Glomerular visceral epithelial cell (primary cell): Measurements from ENCODE around the gene TNFRSF12A.
"Not testable (repeated sequence)": the region's sequence is repeated elsewhere in the genome, so short reads cannot be mapped to it uniquely, and the experiment has no call there.

ENCODE experiments used
- DNase-seq: peaks from one replicate; pipeline ENCODE4 v3.0.0-alpha.2; 2016; ENCODE audit errors: extremely low spot score

The TNFRSF12A gene

DNA sequence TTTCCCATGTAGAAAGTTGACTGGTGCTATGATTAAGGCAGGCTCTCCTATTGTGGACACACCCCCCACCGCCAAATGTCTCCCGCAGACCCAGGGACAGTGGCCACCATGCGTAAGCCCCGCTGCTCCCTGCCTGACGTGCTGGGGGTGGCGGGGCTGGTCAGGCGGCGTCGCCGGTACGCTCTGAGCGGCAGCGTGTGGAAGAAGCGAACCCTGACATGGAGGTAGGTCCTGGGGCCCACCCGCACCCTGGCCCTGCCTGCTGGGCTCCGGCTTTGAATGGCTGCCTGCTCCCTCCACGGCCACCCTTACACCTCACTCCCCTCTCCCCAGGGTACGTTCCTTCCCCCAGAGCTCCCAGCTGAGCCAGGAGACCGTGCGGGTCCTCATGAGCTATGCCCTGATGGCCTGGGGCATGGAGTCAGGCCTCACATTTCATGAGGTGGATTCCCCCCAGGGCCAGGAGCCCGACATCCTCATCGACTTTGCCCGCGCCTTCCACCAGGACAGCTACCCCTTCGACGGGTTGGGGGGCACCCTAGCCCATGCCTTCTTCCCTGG, 29.8 kb downstream of the TNFRSF12A start:
- no peak for DNase-seq

DNA sequence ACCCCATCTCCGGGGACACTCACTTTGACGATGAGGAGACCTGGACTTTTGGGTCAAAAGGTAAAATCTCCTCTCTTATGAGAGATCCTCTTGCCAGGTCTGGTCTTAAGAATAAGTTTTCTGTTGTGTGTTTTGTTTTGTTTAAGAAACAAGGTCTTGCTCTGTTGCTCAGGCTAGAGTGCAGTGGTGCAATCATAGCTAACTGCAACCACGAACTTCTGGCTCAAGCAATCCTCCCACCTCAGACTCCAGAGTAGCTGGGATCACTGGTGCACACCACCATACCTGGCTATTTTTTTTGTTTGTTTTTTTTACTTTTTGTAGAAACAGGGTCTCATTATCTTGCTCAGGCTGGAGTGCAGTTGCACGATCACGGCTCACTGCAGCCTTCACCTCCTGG, 30.3 kb downstream of the TNFRSF12A start:
- no peak for DNase-seq

DNA sequence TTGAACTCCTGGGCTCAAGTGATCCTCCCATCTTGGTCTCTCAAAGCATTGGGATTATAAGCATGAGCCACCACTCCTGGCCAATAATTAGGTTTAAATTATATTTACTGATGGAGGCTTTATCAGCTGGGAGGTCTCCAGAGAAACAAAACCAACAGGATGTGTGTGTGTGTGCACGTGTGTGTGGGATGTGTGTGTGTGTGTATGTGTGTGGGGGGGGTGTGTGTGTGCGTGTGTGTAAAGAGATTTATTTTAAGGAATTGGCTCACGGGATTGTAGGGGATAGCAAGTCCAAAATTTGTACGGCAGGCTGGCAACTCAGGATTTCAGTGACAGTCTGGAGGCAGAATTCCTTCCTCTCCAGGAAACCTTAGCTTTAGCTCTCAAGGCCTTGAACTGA, 30.8 kb downstream of the TNFRSF12A start:
- no peak for DNase-seq

DNA sequence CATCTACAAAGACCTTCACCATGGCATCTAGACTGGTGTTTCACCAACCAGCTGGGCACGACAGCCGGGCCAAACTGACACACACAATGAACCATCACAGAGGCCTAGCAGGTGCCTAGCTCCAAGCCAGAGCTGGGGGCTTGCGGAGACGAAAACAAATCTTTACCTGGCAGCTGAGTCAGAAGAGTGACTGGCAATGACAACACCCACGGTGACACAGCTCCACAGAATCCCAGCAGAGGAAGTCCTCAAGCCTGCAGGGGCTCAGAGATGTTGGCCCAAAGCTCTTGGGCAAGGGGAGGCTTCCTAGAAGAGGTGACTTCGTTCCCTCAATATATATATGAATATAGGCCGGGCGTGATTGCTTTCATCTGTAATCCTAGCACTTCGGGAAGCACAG, 31.3 kb downstream of the TNFRSF12A start:
- no peak for DNase-seq

DNA sequence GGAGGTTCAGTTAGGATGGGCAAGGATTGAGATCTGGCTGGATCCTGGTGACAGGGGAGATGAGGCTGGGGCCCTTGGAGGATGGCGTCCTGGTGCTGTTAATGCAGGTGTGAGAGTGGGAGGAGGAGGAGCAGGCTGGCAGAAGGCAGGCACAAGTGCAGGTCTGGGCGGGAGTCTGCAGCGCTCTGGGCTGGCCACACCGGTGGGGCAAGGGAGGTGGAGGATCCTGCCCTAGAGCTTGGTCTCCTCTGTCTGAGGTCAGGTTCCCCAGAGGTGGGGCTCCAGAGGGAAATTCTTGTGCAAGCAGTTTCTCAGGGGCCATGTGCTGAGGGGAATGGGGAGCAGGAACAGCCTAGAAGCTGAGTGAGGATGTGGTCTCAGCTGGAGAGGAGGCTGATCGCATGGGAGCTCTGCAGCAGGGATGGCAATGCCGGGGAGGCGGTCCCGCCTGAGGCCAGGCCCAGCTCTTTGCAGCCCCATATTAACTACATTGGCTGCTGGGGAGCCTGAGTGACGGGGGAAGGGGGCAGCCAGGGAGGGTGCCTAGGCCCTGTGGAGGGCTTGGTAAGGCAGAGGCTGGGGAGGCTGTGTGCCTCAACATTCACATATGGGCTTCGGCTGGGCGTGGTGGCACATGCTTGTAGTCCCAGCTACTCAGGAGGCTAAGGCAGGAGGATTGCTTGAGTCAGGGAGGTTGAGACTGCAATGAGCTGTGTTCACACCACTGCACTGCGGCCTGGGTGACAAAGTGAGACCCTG, 32.6 kb downstream of the TNFRSF12A start:
- not testable (repeated sequence) for DNase-seq

DNA sequence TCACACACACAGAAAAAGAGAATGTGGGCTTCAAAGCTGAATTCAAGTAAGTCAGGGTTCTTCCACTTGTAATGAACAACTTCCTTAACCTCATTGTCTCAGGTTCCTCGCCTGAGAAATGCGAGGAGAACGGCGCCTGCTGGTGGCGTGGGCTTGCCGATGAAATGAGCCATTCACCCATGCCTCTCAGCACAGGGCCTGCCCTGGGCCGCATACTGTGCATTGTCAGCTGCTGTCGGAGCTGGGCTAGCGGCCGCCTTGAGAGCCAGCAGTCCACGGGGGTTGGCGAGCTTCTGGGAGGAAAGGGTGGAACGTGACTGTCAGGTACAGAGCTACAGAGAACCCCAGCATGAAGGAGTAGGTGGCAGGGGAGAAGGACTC, 33.2 kb downstream of the TNFRSF12A start:
- DNase-seq, result not testable (repeated sequence)

DNA sequence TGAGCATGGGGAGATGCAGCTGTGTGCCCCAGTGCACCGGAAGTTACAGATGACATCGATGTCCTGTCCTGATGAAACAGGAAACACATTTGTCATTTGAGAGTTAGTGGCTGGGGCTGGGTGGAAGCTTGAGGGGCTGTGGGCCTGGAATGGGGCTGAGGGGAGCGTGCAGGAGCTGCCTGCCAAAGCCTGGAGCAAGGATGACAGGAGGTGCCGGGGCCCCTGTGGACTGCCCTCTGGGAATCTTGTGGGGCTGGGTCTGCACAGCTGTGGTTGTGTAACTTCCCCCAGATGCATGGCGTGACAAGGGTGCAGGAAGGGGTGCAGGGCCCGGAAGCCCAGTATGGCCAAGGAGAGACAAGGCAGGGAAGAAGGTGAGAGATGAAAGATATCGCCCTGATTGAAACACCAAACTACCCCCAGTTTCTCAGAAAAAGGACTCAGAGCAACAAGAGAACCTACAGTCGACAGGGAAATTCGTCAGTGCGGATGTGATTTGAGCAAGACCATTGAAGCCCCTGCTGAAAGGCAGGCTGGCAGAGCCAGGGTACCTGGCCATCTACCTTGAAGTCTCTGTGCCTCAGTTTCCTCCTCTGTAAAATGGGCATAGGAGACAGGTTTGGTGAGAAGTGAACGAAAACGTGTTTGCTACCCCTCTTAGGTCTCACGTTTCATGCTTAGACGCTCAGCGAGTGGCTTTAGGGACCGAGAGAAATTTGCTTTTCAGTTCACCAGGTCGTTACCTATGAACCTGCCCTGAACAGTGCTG, 35.0 kb downstream of the TNFRSF12A start:
- DNase-seq, result no peak

DNA sequence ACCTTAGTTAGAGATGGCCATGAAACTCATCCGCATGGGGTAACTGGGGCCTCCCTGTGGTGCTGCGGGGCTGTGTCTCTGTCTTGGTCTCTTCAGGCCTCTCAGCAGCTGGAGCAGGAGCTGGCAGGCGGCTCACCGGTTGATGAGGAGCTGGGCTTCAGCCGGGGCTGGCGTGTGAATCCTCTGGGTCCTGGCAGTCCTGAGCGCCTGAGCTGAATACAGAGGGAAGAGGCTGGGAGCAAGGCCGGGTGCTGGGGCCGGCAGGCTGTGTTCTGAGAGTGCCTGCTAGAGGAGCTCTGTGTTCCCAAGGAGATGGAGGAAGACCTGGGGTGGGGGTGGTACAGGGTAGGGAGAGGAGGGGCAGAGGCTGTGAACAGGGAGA, 35.6 kb downstream of the TNFRSF12A start:
- not testable (repeated sequence) for DNase-seq

DNA sequence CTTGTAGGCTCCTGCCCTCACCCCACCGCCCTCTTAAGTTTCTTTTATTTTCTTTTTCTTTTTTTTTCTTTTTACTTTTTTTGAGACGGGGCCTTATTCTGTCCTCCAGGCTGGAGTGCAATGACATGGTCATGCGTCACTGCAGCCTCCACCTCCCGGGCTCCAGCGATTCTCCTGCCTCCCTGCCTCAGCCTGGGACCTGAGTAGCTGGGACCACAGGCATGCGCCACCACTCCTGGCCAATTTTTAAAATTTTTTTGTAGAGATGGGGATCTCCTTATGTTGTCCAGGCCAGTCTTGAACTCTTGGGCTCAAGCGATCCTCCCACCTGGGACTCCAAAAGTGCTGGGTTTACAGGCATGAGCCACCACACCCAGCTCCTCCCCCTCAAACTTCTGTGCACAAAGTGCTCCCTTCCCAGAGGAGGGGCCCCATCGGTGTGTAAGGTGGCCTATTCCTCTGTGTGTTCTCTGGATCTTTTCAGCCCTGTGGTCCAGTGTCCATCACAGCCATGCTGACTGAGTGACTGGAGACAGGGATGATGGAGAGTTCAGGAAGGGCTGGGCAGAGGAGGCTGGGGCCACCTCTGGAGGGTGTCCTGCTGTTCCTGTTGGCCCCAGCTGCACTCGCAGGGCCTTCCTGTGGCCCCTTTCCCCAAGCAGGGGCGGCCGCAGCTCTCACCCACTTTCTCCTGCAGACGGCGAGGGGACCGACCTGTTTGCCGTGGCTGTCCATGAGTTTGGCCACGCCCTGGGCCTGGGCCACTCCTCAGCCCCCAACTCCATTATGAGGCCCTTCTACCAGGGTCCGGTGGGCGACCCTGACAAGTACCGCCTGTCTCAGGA, 36.4 kb downstream of the TNFRSF12A start:
- DNase-seq, result no peak

DNA sequence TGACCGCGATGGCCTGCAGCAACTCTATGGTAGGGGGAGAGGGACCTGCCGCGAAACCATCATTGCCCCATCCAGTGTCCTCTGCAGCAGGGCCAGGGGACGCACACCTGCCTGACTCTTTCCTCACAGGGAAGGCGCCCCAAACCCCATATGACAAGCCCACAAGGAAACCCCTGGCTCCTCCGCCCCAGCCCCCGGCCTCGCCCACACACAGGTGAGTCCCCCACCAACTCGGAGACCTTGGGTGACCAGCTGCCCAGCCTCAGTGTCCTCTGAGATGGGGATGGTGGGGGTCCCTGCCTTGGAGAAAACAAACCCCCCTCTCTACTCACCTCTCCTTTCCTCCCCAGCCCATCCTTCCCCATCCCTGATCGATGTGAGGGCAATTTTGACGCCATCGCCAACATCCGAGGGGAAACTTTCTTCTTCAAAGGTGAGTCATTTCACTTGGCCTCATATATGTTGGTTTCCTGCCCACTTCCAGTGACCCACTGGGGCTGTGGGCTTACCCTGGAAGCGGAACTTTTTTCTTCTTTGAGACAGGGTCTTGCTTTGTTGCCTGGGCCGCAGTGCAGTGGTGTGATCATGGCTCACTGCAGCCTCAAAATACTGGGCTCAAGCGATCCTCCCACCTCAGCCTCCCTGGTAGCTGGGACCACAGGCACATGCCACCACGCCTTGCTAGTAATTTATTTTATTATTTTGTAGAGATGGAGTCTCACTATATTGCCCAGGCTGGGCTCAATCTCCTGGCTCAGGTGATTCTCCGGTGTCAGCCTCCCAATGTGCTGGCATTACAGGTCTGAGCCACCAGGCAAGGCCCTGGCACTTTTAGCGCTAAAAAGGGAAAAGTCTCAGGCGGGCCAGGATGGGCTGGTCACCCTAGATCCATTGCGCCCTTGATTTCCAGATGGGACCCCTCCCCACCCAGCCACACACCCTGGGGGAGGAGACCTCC, 37.3 kb downstream of the TNFRSF12A start:
- no peak for DNase-seq

DNA sequence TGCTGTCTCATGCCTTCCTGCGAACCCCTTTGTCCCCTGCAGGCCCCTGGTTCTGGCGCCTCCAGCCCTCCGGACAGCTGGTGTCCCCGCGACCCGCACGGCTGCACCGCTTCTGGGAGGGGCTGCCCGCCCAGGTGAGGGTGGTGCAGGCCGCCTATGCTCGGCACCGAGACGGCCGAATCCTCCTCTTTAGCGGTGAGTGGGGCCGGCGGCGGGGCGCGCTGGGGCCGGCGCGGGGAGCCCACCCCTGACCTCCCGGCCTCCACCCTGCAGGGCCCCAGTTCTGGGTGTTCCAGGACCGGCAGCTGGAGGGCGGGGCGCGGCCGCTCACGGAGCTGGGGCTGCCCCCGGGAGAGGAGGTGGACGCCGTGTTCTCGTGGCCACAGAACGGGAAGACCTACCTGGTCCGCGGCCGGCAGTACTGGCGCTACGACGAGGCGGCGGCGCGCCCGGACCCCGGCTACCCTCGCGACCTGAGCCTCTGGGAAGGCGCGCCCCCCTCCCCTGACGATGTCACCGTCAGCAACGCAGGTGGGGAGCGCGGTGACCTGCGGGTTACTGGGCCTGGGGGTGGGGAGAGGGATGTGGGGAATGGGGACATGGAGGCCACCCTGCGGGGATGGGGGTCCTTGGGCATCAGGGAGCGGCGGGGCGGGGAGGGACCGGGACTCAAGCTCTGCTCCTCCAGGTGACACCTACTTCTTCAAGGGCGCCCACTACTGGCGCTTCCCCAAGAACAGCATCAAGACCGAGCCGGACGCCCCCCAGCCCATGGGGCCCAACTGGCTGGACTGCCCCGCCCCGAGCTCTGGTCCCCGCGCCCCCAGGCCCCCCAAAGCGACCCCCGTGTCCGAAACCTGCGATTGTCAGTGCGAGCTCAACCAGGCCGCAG, 38.2 kb downstream of the TNFRSF12A start:
- DNase-seq, result peak; percentile 47

DNA sequence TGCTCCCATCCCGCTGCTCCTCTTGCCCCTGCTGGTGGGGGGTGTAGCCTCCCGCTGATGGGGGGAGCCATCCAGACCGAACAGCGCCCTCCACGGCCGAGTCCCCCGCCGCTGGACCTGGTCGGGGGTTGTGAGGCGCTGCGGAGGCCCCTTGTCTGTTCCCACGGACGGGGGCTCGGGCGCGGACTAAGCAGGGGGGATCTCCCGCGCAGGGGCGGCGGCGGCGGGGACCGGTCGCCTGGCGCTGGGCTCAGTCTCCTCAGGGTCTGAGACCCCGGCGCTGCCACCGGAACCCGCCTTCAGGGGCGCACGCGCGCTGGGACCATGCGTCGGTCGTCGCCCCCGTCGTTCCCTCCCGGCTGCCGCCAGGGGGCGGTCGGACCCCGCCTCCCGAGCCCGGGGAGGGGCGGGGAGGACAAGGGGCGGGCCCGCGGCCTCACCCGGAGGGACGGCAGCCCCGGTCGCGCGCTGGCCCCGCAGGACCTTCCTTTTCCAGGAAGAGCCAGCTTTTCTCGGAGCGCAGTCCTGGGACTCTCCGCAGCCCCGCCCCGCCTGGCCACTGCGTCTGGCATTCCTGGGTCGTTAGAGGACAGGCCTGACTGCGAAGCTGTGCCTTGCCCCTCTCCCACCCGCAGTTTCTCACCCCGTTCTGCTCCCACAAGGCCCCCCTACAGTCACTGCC, 39.0 kb downstream of the TNFRSF12A start:
- DNase-seq, result peak; percentile 92

DNA sequence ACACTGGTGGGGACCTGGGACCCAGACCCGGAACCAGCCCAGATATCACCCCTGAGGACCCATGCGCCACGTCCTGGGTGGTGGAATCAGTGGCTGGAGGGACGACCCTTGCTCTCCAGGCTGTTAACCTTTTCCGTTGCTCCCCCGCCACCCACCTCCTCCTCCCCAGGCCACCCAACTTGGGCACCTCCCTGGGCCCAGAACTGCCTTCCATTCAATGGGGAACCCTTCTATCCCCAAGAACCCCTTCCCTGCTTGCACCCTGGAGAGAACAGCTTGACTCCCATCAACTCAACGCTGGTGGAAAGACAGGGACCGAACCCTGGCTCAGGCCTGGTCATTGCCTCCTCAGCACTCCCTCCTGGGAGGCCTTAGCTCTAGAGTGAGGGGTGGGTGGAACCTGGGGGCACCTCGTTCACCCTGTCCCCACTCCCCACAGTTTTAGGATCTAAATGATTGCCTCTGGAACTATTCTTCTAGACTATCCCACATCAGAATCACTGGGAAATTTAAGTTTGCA, 39.6 kb downstream of the TNFRSF12A start:
- no peak for DNase-seq

DNA sequence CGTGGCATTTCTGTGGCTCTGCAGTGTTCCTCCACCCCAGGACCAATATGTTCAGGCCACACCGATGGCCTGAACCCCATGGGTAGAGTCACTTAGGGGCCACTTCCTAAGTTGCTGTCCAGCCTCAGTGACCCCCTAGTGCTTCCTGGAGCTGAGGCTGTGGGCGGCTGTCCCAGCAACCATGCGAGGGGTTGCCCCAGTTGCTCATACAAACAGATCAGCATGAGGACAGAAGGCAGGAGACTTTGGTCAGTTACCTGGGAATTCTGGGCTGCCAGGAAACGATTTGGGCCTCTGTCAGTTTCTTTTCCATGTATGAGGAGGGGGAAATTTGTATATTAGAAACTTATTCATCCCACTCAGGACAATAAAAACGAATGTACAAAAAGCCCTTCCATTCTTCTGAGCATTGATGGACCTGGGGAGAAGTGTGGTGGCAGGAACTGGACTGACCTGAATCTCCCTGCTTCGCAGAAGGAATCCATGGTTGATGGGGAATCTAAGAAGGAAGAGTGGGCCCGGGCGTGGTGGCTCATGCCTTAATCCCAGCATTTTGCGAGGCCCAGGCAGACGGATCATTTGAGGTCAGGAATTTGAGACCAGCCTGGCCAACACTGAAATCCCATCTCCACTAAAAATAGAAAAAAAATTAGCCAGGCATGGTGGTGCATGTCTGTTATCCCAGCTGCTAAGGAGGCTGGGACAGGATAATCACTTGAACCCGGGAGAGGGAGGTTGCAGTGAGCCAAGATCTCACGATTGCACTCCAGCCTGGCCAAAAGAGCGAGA, 40.4 kb downstream of the TNFRSF12A start:
- no peak for DNase-seq

DNA sequence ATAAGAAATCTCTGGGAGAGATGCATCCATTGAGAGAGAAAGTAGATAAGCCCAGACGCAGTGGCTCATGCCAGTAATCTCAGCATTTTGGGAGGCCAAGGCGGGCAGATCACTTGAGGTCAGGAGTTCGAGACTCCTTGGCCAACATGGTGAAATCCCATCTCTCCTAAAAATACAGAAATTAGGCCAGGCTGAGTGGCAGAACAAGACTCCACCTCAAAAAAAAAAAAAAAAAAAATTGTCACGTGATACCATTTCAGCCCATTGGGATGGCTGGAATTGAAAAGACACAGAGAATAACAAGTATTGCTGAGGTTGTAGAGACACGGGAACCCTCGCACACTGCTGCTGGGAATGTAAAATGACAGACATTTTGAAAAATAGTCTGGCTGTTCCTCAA, 42.4 kb downstream of the TNFRSF12A start:
- no peak for DNase-seq

DNA sequence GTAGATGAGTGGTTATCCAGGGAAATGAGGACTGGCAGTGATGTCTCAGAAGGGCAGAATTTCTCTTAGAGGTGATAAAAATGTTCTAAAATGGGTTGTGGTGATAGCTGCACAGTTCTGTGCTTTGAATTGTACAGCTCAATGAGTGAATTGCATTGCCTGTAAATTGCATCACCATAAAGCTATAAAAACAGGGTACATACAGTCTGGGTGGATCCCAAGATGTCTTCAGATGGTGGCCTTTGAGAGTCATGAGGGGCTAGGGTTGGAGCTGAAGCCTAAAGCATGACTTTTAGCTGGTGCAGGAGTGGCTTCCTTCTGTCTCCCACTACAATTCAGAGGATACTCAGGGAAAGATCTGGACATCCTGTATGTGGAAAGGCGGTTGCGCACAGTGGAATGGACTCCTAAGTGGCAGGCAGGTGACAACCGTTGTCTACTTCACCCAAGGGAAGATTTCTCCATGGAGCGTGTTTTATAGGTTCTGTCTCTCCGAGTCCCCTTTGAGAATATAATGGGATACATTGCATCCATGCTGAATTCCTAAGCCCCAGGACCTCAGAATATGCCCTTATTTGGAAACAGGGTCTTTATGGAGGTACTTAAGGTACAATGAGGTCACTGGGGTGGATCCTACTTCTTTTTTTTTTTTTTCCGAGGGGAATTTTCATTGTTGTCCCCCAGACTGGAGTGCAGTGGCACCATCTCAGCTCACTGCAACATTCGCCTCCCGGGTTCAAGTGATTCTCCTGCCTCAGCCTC, 43.6 kb downstream of the TNFRSF12A start:
- no peak for DNase-seq

DNA sequence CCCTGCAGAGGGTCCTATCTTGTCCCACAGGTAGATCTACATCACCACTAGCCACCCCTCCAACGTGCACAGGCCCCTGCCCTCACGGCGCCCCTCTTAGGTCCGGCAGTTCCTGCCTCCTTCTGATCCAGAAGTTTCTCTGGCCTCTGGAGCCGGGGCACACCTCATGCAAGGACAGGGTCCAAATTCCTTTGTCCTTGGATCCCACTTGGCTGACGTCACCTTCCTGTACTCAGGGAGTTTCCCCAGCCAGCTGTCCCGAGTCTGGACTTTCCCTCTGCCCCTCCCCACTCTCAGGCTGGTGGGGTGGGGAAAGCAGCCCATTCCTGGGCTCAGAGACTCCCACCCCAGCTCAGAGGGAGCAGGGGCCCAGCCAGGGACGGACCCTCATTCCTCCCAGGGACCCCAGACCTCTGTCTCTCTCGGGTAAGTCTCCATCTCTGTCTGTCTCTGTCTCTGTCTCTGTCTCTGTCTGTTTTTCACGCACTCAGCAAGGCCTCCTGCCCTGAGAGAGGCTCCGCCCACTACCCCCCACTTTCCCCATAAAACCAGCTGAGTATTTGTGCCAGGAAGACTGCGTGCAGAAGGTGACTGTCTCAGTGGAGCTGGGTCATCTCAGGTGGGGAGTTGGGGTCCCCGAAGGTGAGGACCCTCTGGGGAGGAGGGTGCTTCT, 45.0 kb downstream of the TNFRSF12A start, which contains the start of gene IL32:
TSS of gene IL32 (plus strand) at position 572 of the 673 bp plus-strand sequence. CDS start 172 bp downstream, outside the sequence.
- DNase-seq, result peak; percentile 89
